SW 1271 (cell line): ENCODE data around the gene MIB2.
"Not testable (repeated sequence)": the region's sequence is repeated elsewhere in the genome, so short reads cannot be mapped to it uniquely, and the experiment has no call there.

Experiments
- DNase-seq, 2 experiments: peaks; one replicate each; lab custom pipeline; 2025; lab: John Stamatoyannopoulos, UW

Gene MIB2

DNA sequence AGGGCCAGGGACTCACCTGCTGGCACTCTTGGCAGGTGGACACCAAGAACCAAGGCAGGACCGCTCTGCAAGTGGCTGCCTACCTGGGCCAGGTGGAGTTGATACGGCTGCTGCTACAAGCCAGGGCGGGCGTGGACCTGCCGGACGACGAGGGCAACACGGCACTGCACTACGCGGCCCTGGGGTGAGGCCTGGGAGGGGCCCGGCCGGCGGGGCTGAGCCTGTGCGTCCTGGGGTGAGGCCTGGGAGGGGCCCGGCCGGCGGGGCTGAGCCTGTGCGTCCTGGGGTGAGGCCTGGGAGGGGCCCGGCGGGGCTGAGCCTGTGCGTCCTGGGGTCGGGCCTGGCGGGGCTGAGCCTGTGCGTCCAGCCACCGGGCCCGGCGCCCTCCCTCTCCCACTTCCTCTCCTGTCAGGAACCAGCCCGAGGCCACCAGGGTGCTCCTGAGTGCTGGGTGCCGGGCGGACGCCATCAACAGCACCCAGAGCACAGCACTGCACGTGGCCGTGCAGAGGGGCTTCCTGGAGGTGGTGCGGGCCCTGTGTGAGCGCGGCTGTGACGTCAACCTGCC is 12.0 kb downstream of the MIB2 start:
- no peak for DNase-seq

DNA sequence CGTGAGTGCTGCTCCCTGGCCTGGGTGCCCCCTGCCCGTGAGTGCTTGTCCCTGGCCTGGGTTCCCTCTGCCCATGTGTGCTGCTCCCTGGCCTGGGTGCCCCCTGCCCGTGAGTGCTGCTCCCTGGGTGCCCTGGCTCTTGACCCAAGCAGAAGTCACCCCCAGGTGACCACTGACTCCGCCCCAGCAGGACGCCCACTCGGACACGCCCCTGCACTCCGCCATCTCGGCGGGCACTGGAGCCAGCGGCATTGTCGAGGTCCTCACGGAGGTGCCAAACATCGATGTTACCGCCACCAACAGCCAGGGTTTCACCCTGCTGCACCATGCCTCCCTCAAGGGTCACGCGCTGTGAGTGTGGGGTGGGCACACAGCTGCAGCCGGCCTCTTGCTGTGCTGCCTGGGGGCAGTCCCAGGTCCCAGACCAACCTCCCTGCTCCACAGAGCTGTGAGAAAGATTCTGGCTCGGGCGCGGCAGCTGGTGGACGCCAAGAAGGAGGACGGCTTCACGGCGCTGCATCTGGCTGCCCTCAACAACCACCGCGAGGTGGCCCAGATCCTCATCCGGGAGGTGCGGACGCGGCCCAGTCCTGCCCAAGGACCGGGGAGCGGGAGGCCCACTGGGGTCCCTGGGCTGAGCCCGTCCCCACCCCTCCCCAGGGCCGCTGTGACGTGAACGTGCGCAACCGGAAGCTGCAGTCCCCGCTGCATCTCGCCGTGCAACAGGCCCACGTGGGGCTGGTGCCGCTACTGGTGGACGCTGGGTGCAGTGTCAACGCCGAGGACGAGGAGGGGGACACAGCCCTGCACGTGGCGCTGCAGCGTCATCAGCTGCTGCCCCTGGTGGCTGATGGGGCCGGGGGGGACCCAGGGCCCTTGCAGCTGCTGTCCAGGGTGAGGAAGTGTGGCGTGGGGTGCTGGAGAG is 12.8 kb downstream of the MIB2 start:
- no peak for DNase-seq

DNA sequence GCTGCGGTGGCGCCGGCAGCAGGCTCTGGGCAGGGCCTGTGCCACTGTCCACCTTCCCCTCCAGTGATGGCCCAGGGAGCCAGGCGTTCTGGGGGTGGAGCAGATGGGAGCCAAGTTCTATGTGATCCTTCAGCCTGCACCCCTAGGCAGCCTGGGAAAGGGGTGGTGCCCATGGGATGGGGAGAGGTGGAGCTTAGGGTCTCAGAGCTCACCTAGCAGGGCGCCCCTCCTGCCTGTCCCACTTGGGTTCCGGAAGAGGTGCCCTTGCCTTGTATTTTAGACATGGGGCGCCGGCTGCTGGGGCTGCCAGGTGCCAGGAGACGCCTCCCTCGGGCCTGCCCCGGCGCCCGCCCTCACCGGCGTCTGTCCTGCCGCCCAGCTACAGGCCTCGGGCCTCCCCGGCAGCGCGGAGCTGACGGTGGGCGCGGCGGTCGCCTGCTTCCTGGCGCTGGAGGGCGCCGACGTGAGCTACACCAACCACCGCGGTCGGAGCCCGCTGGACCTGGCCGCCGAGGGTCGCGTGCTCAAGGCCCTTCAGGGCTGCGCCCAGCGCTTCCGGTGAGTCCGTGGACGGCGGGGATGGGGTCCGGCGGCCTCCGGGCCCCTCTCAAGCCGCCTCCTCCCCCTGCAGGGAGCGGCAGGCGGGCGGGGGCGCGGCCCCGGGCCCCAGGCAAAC is 13.6 kb downstream of the MIB2 start:
- DNase-seq, result peak in 1 of 2 experiments; percentile 3

DNA sequence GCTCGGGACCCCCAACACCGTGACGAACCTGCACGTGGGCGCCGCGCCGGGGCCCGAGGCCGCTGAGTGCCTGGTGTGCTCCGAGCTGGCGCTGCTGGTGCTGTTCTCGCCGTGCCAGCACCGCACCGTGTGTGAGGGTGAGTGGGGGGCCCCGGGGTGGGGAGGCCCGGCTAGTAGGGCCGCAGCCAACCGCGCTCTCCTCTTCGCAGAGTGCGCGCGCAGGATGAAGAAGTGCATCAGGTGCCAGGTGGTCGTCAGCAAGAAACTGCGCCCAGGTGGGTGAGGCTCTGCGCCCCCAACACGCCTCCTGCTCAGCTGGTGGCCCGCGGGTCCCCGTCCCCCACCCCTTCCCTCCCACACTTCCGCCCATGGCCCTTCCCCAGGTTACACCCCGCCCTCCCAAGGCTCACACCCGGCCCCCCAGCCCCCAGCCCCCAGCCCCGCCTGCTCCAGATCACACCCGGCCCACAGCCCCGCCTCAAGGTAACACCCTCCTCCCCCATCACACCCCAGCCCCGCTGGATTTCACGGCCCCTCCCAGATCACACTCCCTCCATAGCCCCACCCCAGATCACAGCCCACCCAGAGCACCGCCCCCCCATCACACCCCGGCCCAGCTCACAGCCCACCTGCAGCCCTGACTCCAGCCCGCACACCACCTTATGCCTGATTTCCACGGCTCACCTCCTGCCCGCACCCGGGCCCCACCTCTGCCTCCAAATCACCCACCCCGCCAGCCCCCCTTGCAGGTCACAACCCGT is 14.3 kb downstream of the MIB2 start:
- no peak for DNase-seq

DNA sequence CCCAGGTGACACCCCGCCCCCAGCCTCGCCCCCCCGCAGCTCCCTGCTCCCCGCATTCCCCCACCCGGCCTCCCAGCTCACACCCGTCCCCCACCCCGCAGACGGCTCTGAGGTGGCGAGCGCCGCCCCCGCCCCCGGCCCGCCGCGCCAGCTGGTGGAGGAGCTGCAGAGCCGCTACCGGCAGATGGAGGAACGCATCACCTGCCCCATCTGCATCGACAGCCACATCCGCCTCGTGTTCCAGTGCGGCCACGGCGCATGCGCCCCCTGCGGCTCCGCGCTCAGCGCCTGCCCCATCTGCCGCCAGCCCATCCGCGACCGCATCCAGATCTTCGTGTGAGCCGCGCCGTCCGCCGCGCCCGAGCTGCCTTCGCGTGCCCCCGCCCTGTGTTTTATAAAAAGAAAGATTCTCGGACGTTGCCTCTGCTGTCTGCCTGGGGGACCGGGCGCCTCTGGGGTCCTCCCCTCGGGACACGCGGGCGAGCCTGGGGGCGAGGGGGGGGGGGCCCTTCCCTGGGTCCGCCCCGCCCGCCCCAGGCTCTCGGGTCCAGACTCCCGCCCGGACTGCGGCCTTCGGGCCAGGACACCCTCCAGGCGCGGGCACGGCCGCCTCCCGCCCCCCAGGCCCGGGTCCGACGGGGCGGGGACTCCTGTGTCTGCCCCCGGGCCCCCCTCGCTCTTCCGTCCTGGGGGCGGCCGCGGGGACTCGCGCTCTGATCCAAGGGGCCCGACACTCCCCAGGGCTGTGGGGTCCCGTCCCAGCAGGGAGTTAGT is 15.1 kb downstream of the MIB2 start:
- DNase-seq, result no peak

DNA sequence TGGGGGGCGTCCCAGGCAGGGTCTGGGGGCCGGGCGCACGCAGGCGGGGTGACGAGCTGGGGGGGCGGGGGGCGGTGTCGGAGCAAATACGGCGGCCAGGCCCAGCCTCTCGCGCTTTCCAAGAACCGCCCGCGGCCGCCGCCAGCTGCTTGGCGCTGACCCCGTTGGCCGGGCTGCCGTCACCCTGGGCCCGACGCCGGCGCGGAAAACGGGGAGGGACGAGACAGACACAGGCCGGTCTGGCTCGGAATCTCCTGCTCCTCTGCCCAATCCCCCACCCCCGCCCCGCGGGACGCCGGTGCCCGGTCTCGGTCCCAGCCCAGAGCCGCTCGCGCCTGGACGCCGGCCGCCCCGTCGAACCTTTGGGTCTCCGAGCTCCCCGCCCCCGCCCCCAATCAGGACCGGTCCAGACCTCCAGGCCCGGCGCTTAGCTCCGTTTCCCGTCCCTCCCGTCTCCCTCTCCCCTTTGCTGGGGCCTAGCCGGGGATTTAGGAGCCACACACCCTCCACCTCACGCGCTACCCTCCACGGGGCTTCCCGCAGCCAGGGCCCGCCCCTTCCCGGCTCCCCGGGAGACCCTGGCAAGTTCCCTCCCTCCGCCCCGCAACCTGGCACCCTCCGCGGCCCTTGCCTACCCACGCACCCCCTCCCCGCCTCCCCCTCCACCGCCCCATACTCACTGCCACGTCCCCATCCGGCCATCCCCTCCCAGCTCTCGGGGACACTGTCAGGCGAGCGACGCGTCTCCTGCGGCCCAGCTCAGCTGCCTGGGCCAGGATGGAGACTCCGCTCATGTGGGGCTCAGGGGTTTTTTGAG is 15.9 kb downstream of the MIB2 start:
- DNase-seq, result no peak

DNA sequence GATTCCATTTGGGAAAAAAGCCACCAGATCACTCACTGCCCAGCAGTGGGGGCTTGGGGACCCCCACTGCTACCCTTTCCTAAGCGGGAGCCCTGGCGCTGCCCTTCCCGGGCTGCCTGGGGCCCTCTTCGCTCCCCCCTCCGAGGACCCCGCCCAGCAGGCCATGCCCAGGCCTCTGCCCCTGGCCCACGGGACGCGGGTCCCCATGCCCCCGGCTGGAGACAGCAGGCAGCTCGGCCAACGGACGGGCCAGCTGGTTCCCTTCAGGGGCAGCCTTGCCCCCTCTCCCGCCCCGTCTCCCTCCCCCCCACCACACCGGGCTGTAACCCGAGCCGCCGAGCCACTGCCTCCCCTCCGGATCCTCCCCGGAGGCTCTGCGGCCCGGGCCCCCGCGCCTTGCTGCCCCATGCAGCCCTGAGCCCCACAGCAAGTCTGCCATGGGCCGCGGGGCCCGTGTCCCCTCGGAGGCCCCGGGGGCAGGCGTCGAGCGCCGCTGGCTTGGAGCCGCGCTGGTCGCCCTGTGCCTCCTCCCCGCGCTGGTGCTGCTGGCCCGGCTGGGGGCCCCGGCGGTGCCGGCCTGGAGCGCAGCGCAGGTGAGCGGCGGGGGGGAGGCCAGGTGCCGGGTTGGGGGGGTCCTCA is 16.6 kb downstream of the MIB2 start, which contains the start of gene MMP23B:
MMP23B (plus strand) TSS at position 392 of the 639 bp plus-strand sequence; CDS start at position 438, 46 bp downstream.
- no peak for DNase-seq

DNA sequence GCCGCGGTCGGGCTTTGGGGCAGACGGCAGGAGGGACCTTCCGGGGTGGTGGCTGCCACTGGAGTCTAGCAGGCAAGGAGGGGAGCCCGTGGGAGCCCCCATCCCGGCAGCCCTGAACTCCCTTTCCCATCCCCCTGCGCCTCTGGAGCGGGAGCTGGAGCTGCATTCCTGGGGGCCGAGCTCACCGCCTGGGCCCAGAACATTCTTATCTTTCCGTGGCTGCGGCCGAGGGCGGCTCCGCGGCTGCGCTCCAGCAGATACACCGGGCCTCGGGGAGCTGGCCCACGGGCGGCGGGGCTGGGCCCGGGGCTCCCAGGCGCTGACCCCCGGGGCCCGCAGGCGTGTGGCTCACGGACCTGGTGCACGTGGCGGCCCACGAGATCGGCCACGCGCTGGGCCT is 18.1 kb downstream of the MIB2 start:
- not testable (repeated sequence) for DNase-seq

DNA sequence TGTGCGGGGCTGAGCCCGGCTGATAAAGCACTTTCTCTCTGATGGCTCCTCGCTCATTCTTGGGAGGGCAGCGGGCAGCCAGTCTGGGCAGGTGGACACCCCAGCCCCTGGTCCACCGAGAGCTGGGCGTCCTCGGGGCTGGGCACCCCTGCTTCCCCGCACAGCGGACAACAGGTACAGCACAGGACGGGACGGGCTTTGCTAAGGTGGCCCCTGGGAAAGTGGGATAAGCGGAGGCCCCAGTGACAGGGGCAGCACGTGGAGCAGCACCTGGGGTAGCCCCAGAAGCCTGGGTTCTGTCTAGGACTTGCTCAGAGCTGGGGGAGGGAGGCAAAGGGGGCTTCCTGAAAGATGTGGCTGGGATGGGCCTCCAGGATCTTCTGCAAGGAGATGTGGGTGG is 19.3 kb downstream of the MIB2 start:
- not testable (repeated sequence) for DNase-seq

DNA sequence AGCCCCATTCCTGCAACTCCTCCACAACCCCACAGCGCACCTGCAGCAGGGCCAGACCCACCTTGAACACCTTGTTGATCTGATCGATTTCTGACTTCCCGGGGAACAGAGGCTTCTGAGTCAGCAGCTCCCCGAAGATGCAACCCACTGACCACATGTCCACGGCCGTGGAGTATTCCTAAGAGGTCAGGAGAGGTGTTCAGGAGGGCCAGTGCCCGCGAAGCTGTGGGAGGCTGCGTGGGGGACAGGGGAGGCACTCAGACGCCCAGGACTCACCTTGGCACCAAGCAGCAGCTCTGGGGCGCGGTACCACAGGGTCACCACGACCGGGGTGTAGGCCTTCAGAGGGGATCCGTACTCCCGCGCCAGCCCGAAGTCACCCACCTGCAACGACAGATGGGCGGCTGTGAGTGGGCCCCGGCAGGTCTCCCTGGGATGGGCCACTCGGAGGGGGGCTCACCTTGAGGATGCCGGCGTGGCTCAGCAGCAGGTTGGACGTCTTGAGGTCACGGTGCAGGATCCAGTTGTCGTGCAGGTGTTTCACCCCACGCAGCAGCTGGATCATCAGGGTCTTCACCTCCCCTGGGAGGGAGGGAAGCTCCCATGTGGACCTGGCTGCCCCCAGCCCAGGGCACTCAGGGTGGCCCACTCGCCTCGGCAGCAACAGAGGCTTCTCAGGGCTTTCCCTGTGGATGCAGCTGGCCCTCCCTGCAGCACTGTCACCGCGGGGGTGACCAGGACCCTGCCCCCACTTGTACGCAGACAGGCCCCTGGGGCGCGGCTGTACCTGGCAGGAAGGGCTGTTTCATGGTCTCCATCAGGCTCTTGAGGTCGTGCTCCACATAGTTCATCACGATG is 21.6 kb downstream of the MIB2 start:
- DNase-seq, result not testable (repeated sequence)

DNA sequence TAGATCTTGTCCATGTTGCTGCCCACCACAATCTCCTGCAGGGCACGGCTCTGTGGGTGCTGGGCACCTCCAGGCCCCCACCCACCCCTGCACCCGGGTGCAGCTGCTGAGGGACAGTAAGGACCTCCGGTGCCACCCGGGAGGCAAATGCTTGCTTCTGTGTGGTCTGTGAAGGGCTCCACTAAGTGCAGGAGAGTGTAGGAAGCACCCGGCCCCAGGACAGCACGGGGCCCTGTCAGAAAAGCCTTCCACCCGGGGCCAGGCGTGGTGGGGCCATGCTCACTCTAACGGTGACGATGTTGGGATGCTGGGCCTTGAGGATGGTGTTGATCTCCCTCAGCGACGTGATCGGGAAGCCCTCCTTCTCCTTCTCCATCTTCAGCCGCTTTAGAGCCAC is 22.2 kb downstream of the MIB2 start:
- not testable (repeated sequence) for DNase-seq

DNA sequence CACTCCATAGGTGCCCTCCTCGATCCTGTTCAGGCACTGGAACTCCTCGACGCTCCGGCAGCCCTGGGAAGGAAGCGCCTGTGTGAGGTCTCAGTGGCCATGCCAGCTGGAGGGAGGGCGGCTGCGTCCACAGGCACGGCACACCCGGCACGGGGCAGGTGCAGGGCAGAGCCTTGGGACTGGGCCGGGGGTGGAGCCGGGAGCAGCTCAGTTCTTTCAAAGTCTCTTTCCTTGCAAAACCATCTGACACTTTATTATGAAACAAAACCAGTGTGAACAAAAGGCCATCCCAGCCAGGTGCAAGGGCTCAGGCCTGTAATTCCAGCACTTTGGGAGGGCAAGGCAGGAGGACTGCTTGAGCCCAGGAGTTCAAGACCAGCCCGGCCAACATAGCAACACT is 23.2 kb downstream of the MIB2 start:
- not testable (repeated sequence) for DNase-seq

DNA sequence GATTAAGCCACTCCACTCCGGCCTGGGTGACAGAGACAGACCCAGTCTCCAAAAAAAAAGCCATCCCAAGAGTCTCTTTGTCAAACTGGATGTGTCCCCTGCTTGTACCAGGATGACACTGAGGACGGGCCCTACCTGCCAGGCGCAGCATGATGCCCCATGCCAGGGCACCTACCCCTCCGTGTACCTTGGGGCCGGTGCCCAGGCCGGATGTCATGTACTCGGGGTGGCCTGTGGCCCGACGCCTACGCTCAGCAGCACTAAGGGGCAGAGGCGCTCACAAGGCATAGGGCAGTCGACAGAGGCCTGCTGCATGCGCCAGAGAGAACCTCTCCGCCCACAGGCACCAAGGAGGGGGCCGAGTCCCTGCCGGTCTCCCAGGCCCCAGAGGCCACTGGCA is 24.1 kb downstream of the MIB2 start:
- not testable (repeated sequence) for DNase-seq

DNA sequence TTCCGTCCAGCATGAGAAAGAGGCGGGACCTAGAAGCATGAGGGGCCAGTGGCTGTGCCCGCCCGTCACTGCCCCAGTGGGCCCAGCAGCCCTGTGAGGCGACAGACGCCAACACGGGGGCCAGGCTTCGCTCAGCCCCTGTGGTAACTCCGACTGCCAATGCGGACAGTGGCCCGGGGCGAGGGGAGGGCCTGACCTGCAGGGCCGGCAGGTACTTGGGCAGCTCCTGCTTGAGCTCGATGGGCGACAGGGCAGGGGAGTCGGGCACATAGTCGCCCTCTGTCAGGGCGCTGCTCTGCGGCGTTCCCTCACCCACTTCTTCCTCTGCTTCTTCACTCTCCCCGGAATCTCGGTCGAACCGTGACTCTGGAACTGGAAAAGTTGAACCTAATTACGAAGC is 24.8 kb downstream of the MIB2 start:
- not testable (repeated sequence) for DNase-seq

DNA sequence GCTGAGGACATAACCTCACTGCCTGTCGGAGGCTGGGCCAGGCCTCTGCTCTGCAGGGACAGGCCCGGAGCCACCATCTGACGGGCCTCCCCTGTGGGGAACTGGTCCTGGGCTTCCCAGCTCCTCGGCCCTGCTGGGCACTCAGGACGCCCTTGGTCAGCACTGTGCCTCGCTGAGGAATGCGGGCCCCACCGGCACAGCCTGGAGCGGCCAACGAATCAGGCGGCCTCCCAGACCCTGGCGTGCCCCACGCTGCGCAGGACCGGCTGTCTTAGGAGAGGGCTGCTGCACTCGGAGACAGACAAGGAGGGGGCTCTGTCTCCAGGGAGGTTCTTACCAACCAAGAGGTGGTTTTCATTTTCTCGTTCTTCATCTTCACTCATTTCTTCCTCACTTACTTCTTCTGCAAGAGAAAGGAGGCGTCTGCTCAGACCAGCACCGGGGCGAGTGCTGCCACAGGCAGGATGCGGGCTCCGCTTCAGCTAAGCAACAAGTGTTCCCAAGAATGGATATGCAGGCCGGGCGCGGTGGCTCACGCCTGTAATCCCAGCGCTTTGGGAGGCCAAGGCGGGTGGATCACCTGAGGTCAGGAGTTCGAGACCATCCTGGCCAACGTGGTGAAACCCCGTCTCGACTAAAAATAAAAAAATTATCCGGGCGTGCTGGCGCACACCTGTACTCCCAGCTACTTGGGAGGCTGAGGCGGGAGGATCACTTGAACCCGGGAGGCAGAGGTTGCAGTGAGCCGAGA is 25.6 kb downstream of the MIB2 start:
- DNase-seq, result not testable (repeated sequence)

DNA sequence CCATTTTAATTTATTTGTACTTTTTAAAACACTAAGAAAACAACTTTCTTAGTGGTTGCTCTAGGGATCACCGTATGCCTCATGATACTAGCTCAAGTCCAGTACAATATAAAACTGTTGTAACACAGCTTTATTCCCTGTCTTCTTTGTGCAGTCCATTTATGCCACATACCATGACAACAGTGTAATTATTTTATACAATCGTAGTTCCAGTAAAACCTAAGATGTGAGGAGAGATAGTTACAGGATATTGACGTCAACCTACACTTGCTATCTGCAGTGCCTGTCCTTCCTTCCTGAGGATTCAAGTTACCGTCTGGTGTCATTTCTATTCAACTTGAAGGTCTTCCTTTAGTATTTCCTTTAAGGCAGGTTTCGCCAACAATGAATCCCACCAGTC is 31.0 kb downstream of the MIB2 start:
- DNase-seq, result not testable (repeated sequence)

DNA sequence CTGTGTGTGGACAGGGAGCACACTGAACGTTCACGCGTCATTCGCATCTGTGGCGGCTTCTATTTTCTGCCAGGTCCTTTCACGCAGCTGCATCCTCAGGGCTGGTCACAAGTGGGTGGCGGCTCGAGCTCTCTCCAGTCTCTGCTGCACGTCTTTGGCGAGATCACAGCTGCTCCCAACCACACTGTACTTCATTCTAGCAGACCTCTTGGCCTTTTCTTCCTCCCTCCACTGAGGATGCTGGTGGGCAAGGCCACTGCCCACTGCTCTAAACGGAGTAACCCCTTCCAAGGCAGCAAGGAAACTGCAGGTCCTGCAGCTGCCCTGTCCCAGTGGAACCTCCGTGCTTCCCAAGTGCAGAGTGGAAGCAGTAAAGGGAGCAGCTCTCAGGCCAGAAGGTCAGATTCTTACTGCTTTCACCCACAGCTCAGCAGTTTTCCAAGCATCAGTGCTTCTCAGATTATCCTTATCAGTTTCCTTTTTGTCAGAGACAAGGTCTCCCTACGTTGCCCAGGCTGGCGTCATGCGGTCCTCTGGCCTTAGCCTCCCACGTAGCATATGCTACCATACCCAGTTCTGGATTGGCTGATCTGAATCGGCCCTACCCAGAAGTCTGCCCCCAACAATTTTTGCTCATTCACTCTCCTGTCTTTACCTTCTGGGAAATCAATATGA is 32.4 kb downstream of the MIB2 start:
- DNase-seq, result not testable (repeated sequence)

DNA sequence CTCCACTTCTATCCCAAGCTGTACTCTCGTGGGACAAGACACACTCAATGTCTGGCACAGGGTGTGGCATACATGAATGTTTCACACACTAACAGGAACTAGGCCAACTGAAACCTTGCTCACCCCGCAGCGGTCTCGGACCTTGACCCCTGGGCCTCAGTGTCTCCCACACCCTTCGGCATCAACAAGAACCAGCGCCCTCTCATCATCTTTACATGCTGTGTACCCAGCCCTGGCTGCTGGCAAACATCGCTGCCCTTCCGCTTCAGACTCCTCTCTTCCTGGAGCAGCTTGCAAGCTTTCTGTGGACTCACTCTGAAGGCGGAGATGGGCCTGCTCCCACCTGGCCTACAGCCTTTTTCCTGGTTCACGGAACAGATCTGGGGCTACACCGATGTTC is 33.0 kb downstream of the MIB2 start:
- not testable (repeated sequence) for DNase-seq
